GM12891 (cell line): ENCODE data around the gene ZBTB16.

Experiments used
- POLR2A ChIP-seq: IDR thresholded peaks from 2 replicates; pipeline ENCODE4 v1.6.1; 2011; ENCODE audit warnings: low read depth, low read length, control low read depth
- TAF1 ChIP-seq: IDR thresholded peaks from 2 replicates; pipeline ENCODE4 v1.6.1; 2011; ENCODE audit warnings: low read depth, low read length, control low read depth

DNA sequence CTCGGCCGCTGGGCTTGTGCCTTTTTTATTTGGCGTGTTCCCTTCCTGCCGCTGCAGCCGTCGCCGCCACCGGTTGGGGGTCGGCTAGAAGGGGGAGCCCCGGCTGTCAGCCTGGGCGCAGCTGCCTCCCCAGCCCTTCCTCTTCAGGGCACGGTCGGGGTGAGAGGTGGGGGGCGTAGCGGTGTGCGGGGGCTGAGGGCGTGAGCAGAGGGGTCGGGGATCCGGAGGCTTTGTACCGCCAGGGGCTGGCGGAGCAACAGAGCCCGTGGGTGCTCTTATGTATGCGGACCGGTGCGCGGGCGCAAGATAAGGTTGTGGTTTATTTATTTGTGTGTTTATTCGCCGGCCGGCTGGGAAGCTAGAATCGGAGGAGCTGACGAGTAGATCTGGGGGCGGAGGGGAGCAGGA lies 477 bp downstream of the ZBTB16 start:
- TF ChIP-seq POLR2A (no peak), TAF1 (no peak)
